Stimulated activated CD8-positive, alpha-beta memory T cell treated with anti-CD3 and anti-CD28 coated beads, Interleukin-12 subunit alpha, Interleukin-12 subunit beta, amount 100 ng/mL, for 1 hour (primary cell): ENCODE data around the gene RBMS3.

Experiments
- DNase-seq: peaks from one replicate; pipeline ENCODE4 v3.0.0-alpha.2; 2020; ENCODE audit warnings: low read depth

The RBMS3 gene

GRCh38 chr3:29745232-29745870 lies 464.5 kb downstream of the RBMS3 start:
- no peak for DNase-seq

GRCh38 chr3:29746163-29746760 lies 465.4 kb downstream of the RBMS3 start:
- DNase-seq, result no peak

GRCh38 chr3:29747991-29748390 lies 467.1 kb downstream of the RBMS3 start:
- DNase-seq, result no peak

GRCh38 chr3:29751647-29752314 lies 470.9 kb downstream of the RBMS3 start:
- DNase-seq, result no peak

- no peak for DNase-seq
Observed at GRCh38 chr3:29754346-29754745, 473.5 kb downstream of the RBMS3 start.

- DNase-seq, result no peak
Observed at GRCh38 chr3:29755416-29755815, 474.5 kb downstream of the RBMS3 start.

GRCh38 chr3:29757054-29757777 lies 476.3 kb downstream of the RBMS3 start:
- DNase-seq, result no peak

GRCh38 chr3:29758108-29758433 lies 477.2 kb downstream of the RBMS3 start:
- no peak for DNase-seq

GRCh38 chr3:29758434-29759322 lies 477.8 kb downstream of the RBMS3 start:
- no peak for DNase-seq

GRCh38 chr3:29759411-29760225 lies 478.7 kb downstream of the RBMS3 start:
- no peak for DNase-seq

GRCh38 chr3:29760226-29760685 lies 479.4 kb downstream of the RBMS3 start:
- no peak for DNase-seq

GRCh38 chr3:29761517-29761916 lies 480.6 kb downstream of the RBMS3 start:
- no peak for DNase-seq

GRCh38 chr3:29763115-29763514 lies 482.2 kb downstream of the RBMS3 start:
- no peak for DNase-seq

- no peak for DNase-seq
Observed at GRCh38 chr3:29764041-29764440, 483.2 kb downstream of the RBMS3 start.

GRCh38 chr3:29764603-29765254 lies 483.9 kb downstream of the RBMS3 start:
- DNase-seq, result no peak

GRCh38 chr3:29771602-29772001 lies 490.7 kb downstream of the RBMS3 start:
- no peak for DNase-seq

GRCh38 chr3:29772436-29772835 lies 491.6 kb downstream of the RBMS3 start:
- no peak for DNase-seq

GRCh38 chr3:29773481-29773880 lies 492.6 kb downstream of the RBMS3 start:
- DNase-seq, result no peak

GRCh38 chr3:29775340-29775739 lies 494.5 kb downstream of the RBMS3 start:
- no peak for DNase-seq

GRCh38 chr3:29777869-29778268 lies 497.0 kb downstream of the RBMS3 start:
- DNase-seq, result no peak
